SK-N-SH treated with all-trans-retinoic acid at 6 μM for 48 hours (cell line): ENCODE measurements around the gene ELOVL5.

Source experiments
- CREB5 ChIP-seq: fragments of 250-450 bp; sonication (Bioruptor Pico); IDR thresholded peaks from 2 replicates; pipeline ENCODE4 v1.5.1; 2020; ENCODE audit warnings: low read depth, mild to moderate bottlenecking, moderate library complexity
- PATZ1 ChIP-seq: fragments of 250-450 bp; sonication (Bioruptor Pico); IDR thresholded peaks from 2 replicates; pipeline ENCODE4 v1.8.0; 2020; ENCODE audit warnings: mild to moderate bottlenecking, moderate library complexity, borderline replicate concordance
- POU6F1 ChIP-seq: fragments of 250-450 bp; sonication (Bioruptor Pico); IDR thresholded peaks from 2 replicates; pipeline ENCODE4 v1.8.0; 2021; ENCODE audit warnings: low read depth, mild to moderate bottlenecking, moderate library complexity, borderline replicate concordance
- PPARA ChIP-seq: fragments of 250-450 bp; sonication (Bioruptor Pico); IDR thresholded peaks from 2 replicates; pipeline ENCODE4 v1.5.0; 2020; ENCODE audit warnings: mild to moderate bottlenecking, borderline replicate concordance
- RARB ChIP-seq: fragments of 250-450 bp; sonication (Bioruptor Pico); IDR thresholded peaks from 2 replicates; pipeline ENCODE4 v1.8.0; 2021; ENCODE audit warnings: mild to moderate bottlenecking, moderate library complexity
- TCF4 ChIP-seq: fragments of 250-450 bp; sonication (Bioruptor Pico); IDR thresholded peaks from 2 replicates; pipeline ENCODE4 v1.8.0; 2021; ENCODE audit warnings: mild to moderate bottlenecking, moderate library complexity, borderline replicate concordance
- TOX ChIP-seq: fragments of 250-450 bp; sonication (Bioruptor Pico); IDR thresholded peaks from 2 replicates; pipeline ENCODE4 v1.8.0; 2021; ENCODE audit warnings: mild to moderate bottlenecking, moderate library complexity, borderline replicate concordance
- ZC3H10 ChIP-seq: fragments of 250-450 bp; sonication (Bioruptor Pico); IDR thresholded peaks from 2 replicates; pipeline ENCODE4 v1.5.1; 2021; ENCODE audit warnings: mild to moderate bottlenecking, moderate library complexity
- ZNF70 ChIP-seq: fragments of 450-650 bp; formaldehyde crosslinking; IDR thresholded peaks from 2 replicates; pipeline ENCODE4 v1.5.0; 2020; ENCODE audit warnings: mild to moderate bottlenecking, moderate library complexity

- TF ChIP-seq CREB5 (no peak), PPARA (CRISPR knock-in tag) (no peak), TOX (CRISPR knock-in tag) (no peak), PATZ1 (no peak), TCF4 (CRISPR knock-in tag) (no peak), POU6F1 (no peak), ZNF70 (CRISPR knock-in tag) (no peak), ZC3H10 (CRISPR knock-in tag) (no peak), RARB (CRISPR knock-in tag) (no peak)
Measured at GRCh38 chr6:53264337-53264736, 84.4 kb downstream of the ELOVL5 start.
